Measurements from ENCODE around the gene MT4. TPM values are rescaled to one million over a fixed set of nuclear protein-coding genes. Genes with fewer than 3 reads are reported as not detected.
A peak's percentile ranks its signal among the peaks of the same experiment; 100 is the strongest.
"Not testable (repeated sequence)": the region's sequence is repeated elsewhere in the genome, so short reads cannot be mapped to it uniquely, and the experiment has no call there.

MT4 gene
- total and polyA plus RNA-seq, 4 donors, result not detected

- H3K4me1 ChIP-seq (ENCODE audit: control insufficient read depth in 1 of 2, insufficient read depth in 2 of 2, low read length in 2 of 2), result no peaks in the 10 kb centered on the region
- H3K27ac ChIP-seq (ENCODE audit: low read depth in 1 of 2, low read length in 2 of 2), result no peak overlapping the region
- H3K27me3 ChIP-seq (ENCODE audit: control insufficient read depth in 1 of 2, insufficient read depth in 2 of 2, low read length in 1 of 2), result no peaks in the 10 kb centered on the region
- no peak for ATAC-seq (ENCODE audit: low FRiP score)
- DNase-seq, result no peak
- 84 to 91% methylated on average over 11 of the region's 11 CpGs for WGBS, 2 donors
- H3K4me3 ChIP-seq (ENCODE audit: low read length in 2 of 2), result no peak overlapping the region
- H3K36me3 ChIP-seq (ENCODE audit: control insufficient read depth in 1 of 2, insufficient read depth in 2 of 2, low read length in 1 of 2), result no peaks in the 10 kb centered on the region
- intact Hi-C loops (cut with DNase I), result no loop called here
- H3K9me3 ChIP-seq (ENCODE audit: control insufficient read depth, low read length), result no peaks in the 10 kb centered on the region
Measured at GRCh38 chr16:56571525-56571924, 6.7 kb downstream of the MT4 start.

GRCh38 chr16:56574625-56575024 is 9.8 kb downstream of the MT4 start:
- H3K27ac ChIP-seq (ENCODE audit: low read depth in 1 of 2, low read length in 2 of 2), result no peak overlapping the region
- no peak for DNase-seq
- no peak overlapping the region for H3K4me3 ChIP-seq (ENCODE audit: low read length in 2 of 2)
- ATAC-seq (ENCODE audit: low FRiP score), result no peak
- H3K36me3 ChIP-seq (ENCODE audit: control insufficient read depth in 1 of 2, insufficient read depth in 2 of 2, low read length in 1 of 2), result no peaks in the 10 kb centered on the region
- no peaks in the 10 kb centered on the region for H3K4me1 ChIP-seq (ENCODE audit: control insufficient read depth in 1 of 2, insufficient read depth in 2 of 2, low read length in 2 of 2)
- WGBS, 2 donors, result 78 to 84% methylated on average over 1 of the region's 1 CpG
- H3K9me3 ChIP-seq (ENCODE audit: control insufficient read depth, low read length), result no peaks in the 10 kb centered on the region
- intact Hi-C loops (cut with DNase I), result loop anchor here in 1 of 2 donors (5.0 kb wide), 1 partner anchor 128 kb away; no protein-coding TSS in a partner anchor
- no peaks in the 10 kb centered on the region for H3K27me3 ChIP-seq (ENCODE audit: control insufficient read depth in 1 of 2, insufficient read depth in 2 of 2, low read length in 1 of 2)

GRCh38 chr16:56576585-56577299 is 11.9 kb downstream of the MT4 start:
- H3K9me3 ChIP-seq (ENCODE audit: control insufficient read depth, low read length), result no peaks in the 10 kb centered on the region
- no peak overlapping the region for H3K4me3 ChIP-seq (ENCODE audit: low read length in 2 of 2)
- intact Hi-C loops (cut with DNase I), result loop anchor here in 1 of 2 donors (5.0 kb wide), 1 partner anchor 126 kb away; no protein-coding TSS in a partner anchor
- no peaks in the 10 kb centered on the region for H3K4me1 ChIP-seq (ENCODE audit: control insufficient read depth in 1 of 2, insufficient read depth in 2 of 2, low read length in 2 of 2)
- H3K27ac ChIP-seq (ENCODE audit: low read depth in 1 of 2, low read length in 2 of 2), result no peak overlapping the region
- no peaks in the 10 kb centered on the region for H3K36me3 ChIP-seq (ENCODE audit: control insufficient read depth in 1 of 2, insufficient read depth in 2 of 2, low read length in 1 of 2)
- no peaks in the 10 kb centered on the region for H3K27me3 ChIP-seq (ENCODE audit: control insufficient read depth in 1 of 2, insufficient read depth in 2 of 2, low read length in 1 of 2)
- 41 to 43% methylated on average over 8 of the region's 8 CpGs for WGBS, 2 donors
- DNase-seq (peak; percentile 79 to 91), ATAC-seq (ENCODE audit: low FRiP score) (peak; percentile 85)

- Histone ChIP-seq H3K36me3 (ENCODE audit: control insufficient read depth in 1 of 2, insufficient read depth in 2 of 2, low read length in 1 of 2) (no peaks in the 10 kb centered on the region), H3K27ac (ENCODE audit: low read depth in 1 of 2, low read length in 2 of 2) (no peak overlapping the region), H3K27me3 (ENCODE audit: control insufficient read depth in 1 of 2, insufficient read depth in 2 of 2, low read length in 1 of 2) (no peaks in the 10 kb centered on the region), H3K4me1 (ENCODE audit: control insufficient read depth in 1 of 2, insufficient read depth in 2 of 2, low read length in 2 of 2) (no peaks in the 10 kb centered on the region), H3K9me3 (ENCODE audit: control insufficient read depth, low read length) (no peaks in the 10 kb centered on the region), H3K4me3 (ENCODE audit: low read length in 2 of 2) (no peak overlapping the region)
- ATAC-seq (ENCODE audit: low FRiP score) (no peak), DNase-seq (no peak)
- intact Hi-C loops (cut with DNase I), result loop anchor here in 1 of 2 donors (5.0 kb wide), 1 partner anchor 125 kb away; no protein-coding TSS in a partner anchor
- 66 to 68% methylated on average over 4 of the region's 4 CpGs for WGBS, 2 donors
Measured at GRCh38 chr16:56577300-56577625, 12.4 kb downstream of the MT4 start.

GRCh38 chr16:56580391-56581048 is 15.6 kb downstream of the MT4 start:
- Histone ChIP-seq H3K36me3 (ENCODE audit: control insufficient read depth in 1 of 2, insufficient read depth in 2 of 2, low read length in 1 of 2) (no peaks in the 10 kb centered on the region), H3K4me1 (ENCODE audit: control insufficient read depth in 1 of 2, insufficient read depth in 2 of 2, low read length in 2 of 2) (no peaks in the 10 kb centered on the region), H3K27me3 (ENCODE audit: control insufficient read depth in 1 of 2, insufficient read depth in 2 of 2, low read length in 1 of 2) (no peaks in the 10 kb centered on the region), H3K27ac (ENCODE audit: low read depth in 1 of 2, low read length in 2 of 2) (no peak overlapping the region), H3K4me3 (ENCODE audit: low read length in 2 of 2) (no peak overlapping the region), H3K9me3 (ENCODE audit: control insufficient read depth, low read length) (no peaks in the 10 kb centered on the region)
- intact Hi-C loops (cut with DNase I), result no loop called here
- DNase-seq, result no peak
- ATAC-seq (ENCODE audit: low FRiP score), result no peak
- 75 to 82% methylated on average over 6 of the region's 6 CpGs for WGBS, 2 donors

- WGBS, 2 donors, result 99 to 100% methylated on average over 2 of the region's 2 CpGs
- H3K36me3 ChIP-seq (ENCODE audit: control insufficient read depth in 1 of 2, insufficient read depth in 2 of 2, low read length in 1 of 2); intact Hi-C loops (cut with DNase I); H3K27me3 ChIP-seq (ENCODE audit: control insufficient read depth in 1 of 2, insufficient read depth in 2 of 2, low read length in 1 of 2); H3K27ac ChIP-seq (ENCODE audit: low read depth in 1 of 2, low read length in 2 of 2); H3K9me3 ChIP-seq (ENCODE audit: control insufficient read depth, low read length); H3K4me1 ChIP-seq (ENCODE audit: control insufficient read depth in 1 of 2, insufficient read depth in 2 of 2, low read length in 2 of 2); DNase-seq; H3K4me3 ChIP-seq (ENCODE audit: low read length in 2 of 2); ATAC-seq (ENCODE audit: low FRiP score): not testable (repeated sequence)
Measured at GRCh38 chr16:56582911-56583310, 18.0 kb downstream of the MT4 start.

GRCh38 chr16:56583351-56584168 is 18.7 kb downstream of the MT4 start:
- DNase-seq (no peak), ATAC-seq (ENCODE audit: low FRiP score) (no peak)
- Histone ChIP-seq H3K27ac (ENCODE audit: low read depth in 1 of 2, low read length in 2 of 2) (no peak overlapping the region), H3K4me3 (ENCODE audit: low read length in 2 of 2) (no peak overlapping the region), H3K36me3 (ENCODE audit: control insufficient read depth in 1 of 2, insufficient read depth in 2 of 2, low read length in 1 of 2) (no peaks in the 10 kb centered on the region), H3K4me1 (ENCODE audit: control insufficient read depth in 1 of 2, insufficient read depth in 2 of 2, low read length in 2 of 2) (no peaks in the 10 kb centered on the region), H3K9me3 (ENCODE audit: control insufficient read depth, low read length) (no peaks in the 10 kb centered on the region), H3K27me3 (ENCODE audit: control insufficient read depth in 1 of 2, insufficient read depth in 2 of 2, low read length in 1 of 2) (no peaks in the 10 kb centered on the region)
- intact Hi-C loops (cut with DNase I), result no loop called here
- 67 to 70% methylated on average over 11 of the region's 11 CpGs for WGBS, 2 donors

- WGBS, 2 donors, result 87% methylated on average over 11 of the region's 11 CpGs
- Histone ChIP-seq H3K36me3 (ENCODE audit: control insufficient read depth in 1 of 2, insufficient read depth in 2 of 2, low read length in 1 of 2) (no peaks in the 10 kb centered on the region), H3K9me3 (ENCODE audit: control insufficient read depth, low read length) (no peaks in the 10 kb centered on the region), H3K4me1 (ENCODE audit: control insufficient read depth in 1 of 2, insufficient read depth in 2 of 2, low read length in 2 of 2) (no peaks in the 10 kb centered on the region), H3K27ac (ENCODE audit: low read depth in 1 of 2, low read length in 2 of 2) (no peak overlapping the region), H3K27me3 (ENCODE audit: control insufficient read depth in 1 of 2, insufficient read depth in 2 of 2, low read length in 1 of 2) (no peaks in the 10 kb centered on the region), H3K4me3 (ENCODE audit: low read length in 2 of 2) (no peak overlapping the region)
- no peak for DNase-seq
- ATAC-seq (ENCODE audit: low FRiP score), result no peak
- intact Hi-C loops (cut with DNase I), result no loop called here
Measured at GRCh38 chr16:56584276-56584675, 19.4 kb downstream of the MT4 start.

Data from aorta (tissue), 5 donors.